Transverse colon (tissue), 4 donors: ENCODE data around the gene CCDC68. TPM values are rescaled to one million over a fixed set of nuclear protein-coding genes. Genes with fewer than 3 reads are reported as not detected.
"Not testable (repeated sequence)": the region's sequence is repeated elsewhere in the genome, so short reads cannot be mapped to it uniquely, and the experiment has no call there.

Experiments used
- DNase-seq: peaks from one replicate; pipeline ENCODE4 v3.0.0-alpha.2; 2019
- H3K27ac ChIP-seq, 4 donors: fragments of 200-600 bp; sonication (generic); 2 replicates each; pipeline ENCODE4 v1.5.1; 2016 to 2018; ENCODE audit warnings: inconsistent platforms in 4 of 4
- H3K27me3 ChIP-seq: fragments of 200-600 bp; sonication (generic); 2 replicates; pipeline ENCODE4 v1.5.1; 2017; ENCODE audit warnings: inconsistent platforms
- H3K36me3 ChIP-seq, 4 donors: fragments of 200-600 bp; sonication (generic); 2 replicates each; pipeline ENCODE4 v1.5.1; 2017 to 2019; ENCODE audit warnings: inconsistent platforms in 4 of 4
- H3K4me1 ChIP-seq, 4 donors: fragments of 200-600 bp; sonication (generic); 2 replicates each; pipeline ENCODE4 v1.5.1; 2017 to 2020; ENCODE audit warnings: inconsistent platforms in 4 of 4
- H3K4me3 ChIP-seq, 4 donors: fragments of 200-600 bp; sonication (generic); 1 replicate in 1 of 4; 2 replicates in 3 of 4; pipeline versions ENCODE4 v1.5.1 to v1.6.1; 2017 to 2019; ENCODE audit warnings: inconsistent platforms in 4 of 4
- H3K9me3 ChIP-seq, 2 donors: fragments of 200-600 bp; sonication (generic); 2 replicates each; pipeline ENCODE4 v1.5.1; 2017 to 2019; ENCODE audit warnings: inconsistent platforms in 2 of 2
- CTCF ChIP-seq, 5 experiments: fragments of 200-600 bp in 3 of 5; fragments of 450-650 bp in 2 of 5; sonication (generic) in 3 of 5; IDR thresholded peaks; 1 replicate in 2 of 5; 2 replicates in 3 of 5; pipeline ENCODE4 v1.5.1; 2016 to 2017; ENCODE audit warnings: antibody characterized with exemption in 5 of 5, inconsistent platforms in 3 of 5, mild to moderate bottlenecking in 2 of 5, moderate library complexity in 1 of 5
- EP300 ChIP-seq: sonication (generic); formaldehyde crosslinking; IDR thresholded peaks from one replicate; pipeline ENCODE4 v1.6.1; 2017; ENCODE audit warnings: antibody characterized with exemption, low read depth
- POLR2A ChIP-seq: fragments of 450-650 bp; IDR thresholded peaks from one replicate; pipeline ENCODE4 v1.6.1; 2016; ENCODE audit warnings: antibody characterized with exemption, mild to moderate bottlenecking, moderate library complexity
- POLR2AphosphoS5 ChIP-seq, 3 donors: sonication (generic); formaldehyde crosslinking; IDR thresholded peaks; one replicate each; pipeline ENCODE4 v1.6.1; 2016; ENCODE audit warnings: antibody characterized with exemption in 3 of 3
- WGBS, 2 donors: methylation state at CpG; one replicate each; pipeline ENCODE4 v1.1.5; 2018; ENCODE audit warnings: low coverage in 1 of 2; 5-methylcytosine and 5-hydroxymethylcytosine counted together
- in situ Hi-C, 4 donors: fragments of 200-750 bp; cut with MboI; loops; one replicate each; pipeline versions ENCODE4 v1.15.0 to v1.15.1; 2017; ENCODE audit warnings: low sequenced_read_pairs in 3 of 4, low pct_ligation_motif_present in 1 of 4, low pct_unique_long_range_greater_than_20kb in 1 of 4
- intact Hi-C: fragments of 100-400 bp; cut with DNase I; formaldehyde crosslinking; loops from one replicate; pipeline ENCODE4 v1.15.1; 2023; ENCODE audit warnings: low total_unique reads
- total RNA-seq, 4 donors: library from RNA; depleted of rRNA; stranded (reverse); fragments of >200 nt; gene quantifications; one replicate each; pipeline ENCODE4 v1.1.0, GENCODE V29; 2016

The CCDC68 gene
- total RNA-seq, 4 donors from 2014 or later, result 24.9 to 109 (median 78.2) TPM

DNA sequence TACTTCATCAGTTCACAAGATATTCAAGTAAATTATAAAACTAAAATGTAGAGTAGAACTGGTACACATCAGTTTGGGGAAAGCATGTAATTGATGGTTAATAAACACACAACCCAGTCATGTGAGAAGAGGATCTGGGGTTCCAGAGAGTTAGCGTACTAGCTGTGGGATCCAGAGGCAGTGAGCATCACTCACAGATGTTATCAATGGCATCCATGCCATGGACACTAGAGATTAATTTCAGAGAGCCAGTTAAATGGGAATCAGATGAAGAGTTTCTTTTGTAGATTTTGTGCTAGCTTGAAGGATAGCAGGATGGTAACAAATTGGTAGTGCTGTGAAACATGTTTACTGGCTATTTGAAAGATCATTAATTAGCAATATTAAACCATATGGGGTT is 21.8 kb upstream of the CCDC68 start:
- H3K36me3 ChIP-seq, result no peaks in the 10 kb centered on the region
- no peak overlapping the region for H3K27ac ChIP-seq
- in situ Hi-C loops, result loop anchor here in 3 of 4 donors (5.0 to 10.0 kb wide), 3 partner anchors 296 to 536 kb away; no protein-coding TSS in a partner anchor
- no peak for DNase-seq
- no peaks in the 10 kb centered on the region for H3K4me1 ChIP-seq
- WGBS, 2 donors, result 86% methylated on average over 1 of the region's 1 CpG; no CpG with 5 or more reads in 1 of the 2 donors
- no peaks in the 10 kb centered on the region for H3K9me3 ChIP-seq
- no peak for TF ChIP-seq EP300
- TF ChIP-seq POLR2A, result no peak
- TF ChIP-seq POLR2AphosphoS5 (IDR thresholded peaks at IDR 0.05), result no peak
- TF ChIP-seq CTCF (IDR thresholded peaks at IDR 0.05), result no peak
- H3K4me3 ChIP-seq, result no peak overlapping the region
- no peaks in the 10 kb centered on the region for H3K27me3 ChIP-seq
- intact Hi-C loops, result loop anchor here (10.0 kb wide), 1 partner anchor 306 kb away; no protein-coding TSS in a partner anchor

- TF ChIP-seq EP300 (no peak), CTCF (IDR thresholded peaks at IDR 0.05) (no peak), POLR2A (no peak), POLR2AphosphoS5 (IDR thresholded peaks at IDR 0.05) (no peak)
- WGBS, 2 donors, result 93 to 96% methylated on average over 2 of the region's 2 CpGs
- Histone ChIP-seq H3K27ac (no peak overlapping the region), H3K27me3 (no peaks in the 10 kb centered on the region), H3K4me1 (no peaks in the 10 kb centered on the region), H3K9me3 (no peaks in the 10 kb centered on the region), H3K4me3 (no peak overlapping the region), H3K36me3 (no peaks in the 10 kb centered on the region)
- intact Hi-C loops, result no loop called here
- no peak for DNase-seq
- in situ Hi-C loops, result loop anchor here in 1 of 4 donors (10.0 kb wide), 1 partner anchor 291 kb away; no protein-coding TSS in a partner anchor
These were observed 16.3 kb upstream of the CCDC68 start for GRCh38 chr18:54975598-54975997.

GRCh38 chr18:54973046-54973445 is 13.8 kb upstream of the CCDC68 start:
- Histone ChIP-seq H3K4me1 (no peaks in the 10 kb centered on the region), H3K4me3 (no peak overlapping the region), H3K9me3 (no peaks in the 10 kb centered on the region), H3K27me3 (no peaks in the 10 kb centered on the region), H3K36me3 (no peaks in the 10 kb centered on the region), H3K27ac (no peak overlapping the region)
- 84 to 87% methylated on average over 7 of the region's 7 CpGs for WGBS, 2 donors
- intact Hi-C loops, result no loop called here
- DNase-seq, result no peak
- in situ Hi-C loops, result loop anchor here in 1 of 4 donors (10.0 kb wide), 1 partner anchor 288 kb away; no protein-coding TSS in a partner anchor
- TF ChIP-seq EP300, result no peak
- no peak for TF ChIP-seq POLR2A
- no peak for TF ChIP-seq POLR2AphosphoS5 (IDR thresholded peaks at IDR 0.05)
- no peak for TF ChIP-seq CTCF (IDR thresholded peaks at IDR 0.05)

- Histone ChIP-seq H3K36me3 (no peaks in the 10 kb centered on the region), H3K4me3 (no peak overlapping the region), H3K9me3 (no peaks in the 10 kb centered on the region), H3K4me1 (no peaks in the 10 kb centered on the region), H3K27me3 (no peaks in the 10 kb centered on the region), H3K27ac (no peak overlapping the region)
- intact Hi-C loops, result no loop called here
- no peak for DNase-seq
- TF ChIP-seq POLR2A, result no peak
- 85 to 90% methylated on average over 4 to 5 of the region's 5 CpGs for WGBS, 2 donors
- in situ Hi-C loops, result no loop called here
These were observed 9.5 kb upstream of the CCDC68 start for GRCh38 chr18:54968807-54969206.

- in situ Hi-C loops, H3K9me3 ChIP-seq, H3K4me3 ChIP-seq, H3K27me3 ChIP-seq, H3K27ac ChIP-seq, intact Hi-C loops, DNase-seq, H3K36me3 ChIP-seq, H3K4me1 ChIP-seq: not testable (repeated sequence)
- WGBS, 2 donors, result 88 to 89% methylated on average over 6 to 9 of the region's 9 CpGs
These were observed 9.0 kb upstream of the CCDC68 start for GRCh38 chr18:54968237-54968636.
